ENCODE measurements around the gene SSH2.

Gene SSH2

GRCh38 chr17:29698019-29698777 lies 231.8 kb downstream of the SSH2 start:
- Histone ChIP-seq H3K9me3 (ENCODE audit: insufficient read depth, low read depth, low read length) (no peaks in the 10 kb centered on the region), H3K4me3 (ENCODE audit: low read length) (no peak overlapping the region), H3K27me3 (ENCODE audit: insufficient read depth, low read length) (no peaks in the 10 kb centered on the region), H3K27ac (ENCODE audit: low read depth, low read length) (no peak overlapping the region), H3K36me3 (ENCODE audit: insufficient read depth, low read length) (no peaks in the 10 kb centered on the region; the same call in 1 of the 2 replicates), H3K4me1 (ENCODE audit: insufficient read depth, low read length) (no peaks in the 10 kb centered on the region), H3K9ac (ENCODE audit: low read depth, low read length) (no peak overlapping the region)
- 97% methylated on average over 6 of the region's 6 CpGs for WGBS

GRCh38 chr17:29697371-29697770 lies 232.7 kb downstream of the SSH2 start:
- Histone ChIP-seq H3K27ac (ENCODE audit: low read depth, low read length) (no peak overlapping the region), H3K9me3 (ENCODE audit: insufficient read depth, low read depth, low read length) (no peaks in the 10 kb centered on the region), H3K9ac (ENCODE audit: low read depth, low read length) (no peak overlapping the region), H3K4me1 (ENCODE audit: insufficient read depth, low read length) (no peaks in the 10 kb centered on the region), H3K4me3 (ENCODE audit: low read length) (no peak overlapping the region), H3K27me3 (ENCODE audit: insufficient read depth, low read length) (no peaks in the 10 kb centered on the region), H3K36me3 (ENCODE audit: insufficient read depth, low read length) (no peaks in the 10 kb centered on the region; the same call in 1 of the 2 replicates)
- 100% methylated on average over 3 of the region's 3 CpGs for WGBS

- H3K4me1 ChIP-seq (ENCODE audit: insufficient read depth, low read length) = no peaks in the 10 kb centered on the region
- H3K36me3 ChIP-seq (ENCODE audit: insufficient read depth, low read length) = no peaks in the 10 kb centered on the region
- 94% methylated on average over 3 of the region's 5 CpGs for WGBS
- H3K27me3 ChIP-seq (ENCODE audit: insufficient read depth, low read length) = no peaks in the 10 kb centered on the region
- no peak overlapping the region for H3K4me3 ChIP-seq (ENCODE audit: low read length)
- no peaks in the 10 kb centered on the region for H3K9me3 ChIP-seq (ENCODE audit: insufficient read depth, low read depth, low read length)
- H3K27ac ChIP-seq (ENCODE audit: low read depth, low read length) = no peak overlapping the region
- H3K9ac ChIP-seq (ENCODE audit: low read depth, low read length) = no peak overlapping the region
Observed at GRCh38 chr17:29694918-29695563, 235.0 kb downstream of the SSH2 start.

GRCh38 chr17:29693751-29694150 lies 236.3 kb downstream of the SSH2 start:
- Histone ChIP-seq H3K9me3 (ENCODE audit: insufficient read depth, low read depth, low read length) (no peaks in the 10 kb centered on the region), H3K9ac (ENCODE audit: low read depth, low read length) (no peak overlapping the region), H3K4me3 (ENCODE audit: low read length) (no peak overlapping the region)

GRCh38 chr17:29687596-29687995 lies 242.4 kb downstream of the SSH2 start:
- Histone ChIP-seq H3K27ac (ENCODE audit: low read depth, low read length) (no peak overlapping the region), H3K9me3 (ENCODE audit: insufficient read depth, low read depth, low read length) (no peaks in the 10 kb centered on the region), H3K4me1 (ENCODE audit: insufficient read depth, low read length) (peaks cover 14% of the 10 kb centered on the region), H3K27me3 (ENCODE audit: insufficient read depth, low read length) (no peaks in the 10 kb centered on the region), H3K36me3 (ENCODE audit: insufficient read depth, low read length) (no peaks in the 10 kb centered on the region), H3K9ac (ENCODE audit: low read depth, low read length) (no peak overlapping the region), H3K4me3 (ENCODE audit: low read length) (no peak overlapping the region)
- 100% methylated on average over 2 of the region's 2 CpGs for WGBS

More at GRCh38 chr17:29693751-29694150, 236.3 kb downstream of the SSH2 start:
- no peaks in the 10 kb centered on the region for H3K4me1 ChIP-seq (ENCODE audit: insufficient read depth, low read length)
- 95% methylated on average over 3 of the region's 3 CpGs for WGBS
- no peaks in the 10 kb centered on the region for H3K36me3 ChIP-seq (ENCODE audit: insufficient read depth, low read length)
- no peaks in the 10 kb centered on the region for H3K27me3 ChIP-seq (ENCODE audit: insufficient read depth, low read length)
- H3K27ac ChIP-seq (ENCODE audit: low read depth, low read length) = no peak overlapping the region

GRCh38 chr17:29686993-29687590 lies 242.9 kb downstream of the SSH2 start:
- no peak overlapping the region for H3K4me3 ChIP-seq (ENCODE audit: low read length)
- no peaks in the 10 kb centered on the region for H3K36me3 ChIP-seq (ENCODE audit: insufficient read depth, low read length)
- WGBS = 93% methylated on average over 3 of the region's 4 CpGs
- H3K4me1 ChIP-seq (ENCODE audit: insufficient read depth, low read length) = peaks cover 16% of the 10 kb centered on the region
- no peaks in the 10 kb centered on the region for H3K9me3 ChIP-seq (ENCODE audit: insufficient read depth, low read depth, low read length)
- H3K27me3 ChIP-seq (ENCODE audit: insufficient read depth, low read length) = no peaks in the 10 kb centered on the region
- no peak overlapping the region for H3K9ac ChIP-seq (ENCODE audit: low read depth, low read length)
- no peak overlapping the region for H3K27ac ChIP-seq (ENCODE audit: low read depth, low read length)

GRCh38 chr17:29683481-29683880 lies 246.5 kb downstream of the SSH2 start:
- H3K4me3 ChIP-seq (ENCODE audit: low read length) = no peak overlapping the region
- WGBS = 86% methylated on average over 1 of the region's 1 CpG
- H3K36me3 ChIP-seq (ENCODE audit: insufficient read depth, low read length) = no peaks in the 10 kb centered on the region
- H3K4me1 ChIP-seq (ENCODE audit: insufficient read depth, low read length) = peaks cover 16% of the 10 kb centered on the region
- no peaks in the 10 kb centered on the region for H3K9me3 ChIP-seq (ENCODE audit: insufficient read depth, low read depth, low read length)
- peak overlapping the region; percentile 61; the same call in 1 of the 2 replicates for H3K27ac ChIP-seq (ENCODE audit: low read depth, low read length)
- H3K9ac ChIP-seq (ENCODE audit: low read depth, low read length) = no peak overlapping the region
- H3K27me3 ChIP-seq (ENCODE audit: insufficient read depth, low read length) = no peaks in the 10 kb centered on the region

- WGBS = 80% methylated on average over 3 of the region's 3 CpGs
- Histone ChIP-seq H3K36me3 (ENCODE audit: insufficient read depth, low read length) (no peaks in the 10 kb centered on the region), H3K27ac (ENCODE audit: low read depth, low read length) (peak overlapping the region; percentile 61; the same call in 1 of the 2 replicates), H3K4me3 (ENCODE audit: low read length) (no peak overlapping the region), H3K4me1 (ENCODE audit: insufficient read depth, low read length) (peaks cover 16% of the 10 kb centered on the region), H3K9ac (ENCODE audit: low read depth, low read length) (no peak overlapping the region), H3K27me3 (ENCODE audit: insufficient read depth, low read length) (no peaks in the 10 kb centered on the region), H3K9me3 (ENCODE audit: insufficient read depth, low read depth, low read length) (no peaks in the 10 kb centered on the region)
Observed at GRCh38 chr17:29682987-29683386, 247.0 kb downstream of the SSH2 start.

- no peaks in the 10 kb centered on the region for H3K36me3 ChIP-seq (ENCODE audit: insufficient read depth, low read length)
- H3K27ac ChIP-seq (ENCODE audit: low read depth, low read length) = no peak overlapping the region
- H3K4me3 ChIP-seq (ENCODE audit: low read length) = no peak overlapping the region
- peaks cover 16% of the 10 kb centered on the region for H3K4me1 ChIP-seq (ENCODE audit: insufficient read depth, low read length)
- whole genome bisulfite sequencing = 83% methylated on average over 1 of the region's 2 CpGs
- no peaks in the 10 kb centered on the region for H3K9me3 ChIP-seq (ENCODE audit: insufficient read depth, low read depth, low read length)
- H3K9ac ChIP-seq (ENCODE audit: low read depth, low read length) = no peak overlapping the region
- no peaks in the 10 kb centered on the region for H3K27me3 ChIP-seq (ENCODE audit: insufficient read depth, low read length)
Observed at GRCh38 chr17:29682054-29682453, 248.0 kb downstream of the SSH2 start.

- H3K9ac ChIP-seq (ENCODE audit: low read depth, low read length) = no peak overlapping the region
- H3K27me3 ChIP-seq (ENCODE audit: insufficient read depth, low read length) = no peaks in the 10 kb centered on the region
- 100% methylated on average over 1 of the region's 1 CpG for WGBS
- H3K27ac ChIP-seq (ENCODE audit: low read depth, low read length) = no peak overlapping the region
- peaks cover 5% of the 10 kb centered on the region for H3K4me1 ChIP-seq (ENCODE audit: insufficient read depth, low read length)
- H3K9me3 ChIP-seq (ENCODE audit: insufficient read depth, low read depth, low read length) = no peaks in the 10 kb centered on the region
- no peaks in the 10 kb centered on the region for H3K36me3 ChIP-seq (ENCODE audit: insufficient read depth, low read length)
- no peak overlapping the region for H3K4me3 ChIP-seq (ENCODE audit: low read length)
Observed at GRCh38 chr17:29677824-29678223, 252.2 kb downstream of the SSH2 start.

GRCh38 chr17:29677221-29677791 lies 252.7 kb downstream of the SSH2 start:
- Histone ChIP-seq H3K9me3 (ENCODE audit: insufficient read depth, low read depth, low read length) (no peaks in the 10 kb centered on the region), H3K9ac (ENCODE audit: low read depth, low read length) (no peak overlapping the region), H3K4me3 (ENCODE audit: low read length) (no peak overlapping the region), H3K27ac (ENCODE audit: low read depth, low read length) (no peak overlapping the region), H3K4me1 (ENCODE audit: insufficient read depth, low read length) (no peaks in the 10 kb centered on the region; the same call in 1 of the 2 replicates), H3K27me3 (ENCODE audit: insufficient read depth, low read length) (no peaks in the 10 kb centered on the region), H3K36me3 (ENCODE audit: insufficient read depth, low read length) (no peaks in the 10 kb centered on the region)
- 97% methylated on average over 3 of the region's 3 CpGs for WGBS
